Central memory CD8-positive, alpha-beta T cell (primary cell): Measurements from ENCODE around the gene PCSK6.
"Not testable (repeated sequence)": the region's sequence is repeated elsewhere in the genome, so short reads cannot be mapped to it uniquely, and the experiment has no call there.

Experiments
- ATAC-seq: fragments of 150-1000 bp; cut with Tn5 transposase; replicated peaks from 2 replicates; pipeline ENCODE4 v1.10.0; 2022; ENCODE audit warnings: mild to moderate bottlenecking, moderate FRiP score, moderate number of reproducible peaks; ENCODE audit not compliant: poor library complexity, severe bottlenecking; ENCODE audit errors: extremely low read depth
- DNase-seq, 2 donors: peaks; one replicate each; pipeline ENCODE4 v3.0.0; 2021; ENCODE audit warnings: low spot score in 2 of 2
- H3K27ac Mint-ChIP-seq: one replicate; pipeline ENCODE4 v1.8.0; 2022; ENCODE audit warnings: low read depth, mild to moderate bottlenecking, moderate library complexity, mixed read lengths
- H3K27me3 Mint-ChIP-seq: one replicate; pipeline ENCODE4 v1.8.0; 2022; ENCODE audit warnings: mixed read lengths
- H3K36me3 Mint-ChIP-seq: one replicate; pipeline ENCODE4 v1.8.0; 2022; ENCODE audit warnings: mild to moderate bottlenecking, moderate library complexity, mixed read lengths; ENCODE audit not compliant: insufficient read depth
- H3K4me1 Mint-ChIP-seq: one replicate; pipeline ENCODE4 v1.8.0; 2022; ENCODE audit warnings: mixed read lengths
- H3K4me3 Mint-ChIP-seq: one replicate; pipeline ENCODE4 v1.8.0; 2022; ENCODE audit warnings: mild to moderate bottlenecking, moderate library complexity, mixed read lengths
- H3K9me3 Mint-ChIP-seq: one replicate; pipeline ENCODE4 v1.8.0; 2022; ENCODE audit warnings: mixed read lengths

The PCSK6 gene

GRCh38 chr15:101333907-101334789, 155.4 kb downstream of the PCSK6 start:
- DNase-seq = peak in 1 of 2 donors; percentile 71
- H3K4me3 Mint-ChIP-seq, H3K9me3 Mint-ChIP-seq, H3K36me3 Mint-ChIP-seq, H3K27me3 Mint-ChIP-seq: not testable (repeated sequence)
- peak overlapping the region; percentile 86 for H3K27ac Mint-ChIP-seq
- peaks cover 20% of the 10 kb centered on the region for H3K4me1 Mint-ChIP-seq
- peak; percentile 98 for ATAC-seq

- H3K9me3 Mint-ChIP-seq = peaks cover 8% of the 10 kb centered on the region
- ATAC-seq (no peak), DNase-seq (no peak)
- peaks cover 7% of the 10 kb centered on the region for H3K36me3 Mint-ChIP-seq
- H3K4me3 Mint-ChIP-seq = no peak overlapping the region
- no peak overlapping the region for H3K27ac Mint-ChIP-seq
- peaks cover 20% of the 10 kb centered on the region for H3K4me1 Mint-ChIP-seq
- peaks cover 18% of the 10 kb centered on the region for H3K27me3 Mint-ChIP-seq
These were observed 157.4 kb downstream of the PCSK6 start for GRCh38 chr15:101332061-101332467.

- H3K9me3 Mint-ChIP-seq = peaks cover 8% of the 10 kb centered on the region
- H3K36me3 Mint-ChIP-seq = peaks cover 7% of the 10 kb centered on the region
- DNase-seq = no peak
- H3K4me1 Mint-ChIP-seq = peaks cover 15% of the 10 kb centered on the region
- H3K27ac Mint-ChIP-seq = peak overlapping the region; percentile 3
- no peak overlapping the region for H3K4me3 Mint-ChIP-seq
- peaks cover 39% of the 10 kb centered on the region for H3K27me3 Mint-ChIP-seq
- ATAC-seq = no peak
These were observed 159.6 kb downstream of the PCSK6 start for GRCh38 chr15:101329867-101330380.

- H3K4me3 Mint-ChIP-seq = no peak overlapping the region
- H3K27me3 Mint-ChIP-seq = peaks cover 39% of the 10 kb centered on the region
- no peak overlapping the region for H3K27ac Mint-ChIP-seq
- ATAC-seq = no peak
- H3K9me3 Mint-ChIP-seq = peaks cover 8% of the 10 kb centered on the region
- peaks cover 10% of the 10 kb centered on the region for H3K4me1 Mint-ChIP-seq
- H3K36me3 Mint-ChIP-seq = peaks cover 6% of the 10 kb centered on the region
- no peak for DNase-seq
These were observed 160.1 kb downstream of the PCSK6 start for GRCh38 chr15:101329309-101329863.

GRCh38 chr15:101328001-101328400, 161.5 kb downstream of the PCSK6 start:
- H3K4me1 Mint-ChIP-seq = peaks cover 2% of the 10 kb centered on the region
- peaks cover under 1% of the 10 kb centered on the region for H3K9me3 Mint-ChIP-seq
- H3K4me3 Mint-ChIP-seq = no peak overlapping the region
- ATAC-seq = no peak
- no peak for DNase-seq
- H3K27me3 Mint-ChIP-seq = peaks cover 39% of the 10 kb centered on the region
- no peak overlapping the region for H3K27ac Mint-ChIP-seq
- peaks cover 3% of the 10 kb centered on the region for H3K36me3 Mint-ChIP-seq

GRCh38 chr15:101327147-101327740, 162.3 kb downstream of the PCSK6 start:
- ATAC-seq = no peak
- Mint-ChIP-seq H3K4me3 (no peak overlapping the region), H3K9me3 (no peaks in the 10 kb centered on the region), H3K4me1 (no peaks in the 10 kb centered on the region), H3K27ac (no peak overlapping the region), H3K36me3 (peaks cover 4% of the 10 kb centered on the region), H3K27me3 (peaks cover 46% of the 10 kb centered on the region)
- no peak for DNase-seq

GRCh38 chr15:101326462-101327146, 162.9 kb downstream of the PCSK6 start:
- no peak for DNase-seq
- Mint-ChIP-seq H3K9me3 (no peaks in the 10 kb centered on the region), H3K4me1 (no peaks in the 10 kb centered on the region), H3K4me3 (no peak overlapping the region), H3K27me3 (peaks cover 51% of the 10 kb centered on the region), H3K36me3 (peaks cover 4% of the 10 kb centered on the region), H3K27ac (no peak overlapping the region)
- ATAC-seq = no peak

GRCh38 chr15:101326026-101326315, 163.5 kb downstream of the PCSK6 start:
- H3K4me1 Mint-ChIP-seq = peaks cover 4% of the 10 kb centered on the region
- H3K36me3 Mint-ChIP-seq = peaks cover 4% of the 10 kb centered on the region
- H3K27ac Mint-ChIP-seq = no peak overlapping the region
- DNase-seq = no peak
- H3K27me3 Mint-ChIP-seq = peaks cover 51% of the 10 kb centered on the region
- ATAC-seq = no peak
- no peak overlapping the region for H3K4me3 Mint-ChIP-seq
- H3K9me3 Mint-ChIP-seq = no peaks in the 10 kb centered on the region

GRCh38 chr15:101325263-101326025, 164.1 kb downstream of the PCSK6 start:
- DNase-seq (no peak), ATAC-seq (no peak)
- Mint-ChIP-seq H3K4me1 (peaks cover 9% of the 10 kb centered on the region), H3K9me3 (no peaks in the 10 kb centered on the region), H3K4me3 (no peak overlapping the region), H3K27ac (no peak overlapping the region), H3K36me3 (peaks cover 4% of the 10 kb centered on the region), H3K27me3 (peaks cover 51% of the 10 kb centered on the region)

GRCh38 chr15:101324524-101325177, 164.9 kb downstream of the PCSK6 start:
- H3K27ac Mint-ChIP-seq = no peak overlapping the region
- peaks cover 4% of the 10 kb centered on the region for H3K36me3 Mint-ChIP-seq
- no peak overlapping the region for H3K4me3 Mint-ChIP-seq
- peaks cover 51% of the 10 kb centered on the region for H3K27me3 Mint-ChIP-seq
- no peaks in the 10 kb centered on the region for H3K9me3 Mint-ChIP-seq
- H3K4me1 Mint-ChIP-seq = peaks cover 13% of the 10 kb centered on the region
- ATAC-seq = no peak
- DNase-seq = no peak

GRCh38 chr15:101323793-101324523, 165.5 kb downstream of the PCSK6 start:
- Mint-ChIP-seq H3K36me3 (peaks cover 4% of the 10 kb centered on the region), H3K27ac (no peak overlapping the region), H3K4me1 (peaks cover 13% of the 10 kb centered on the region), H3K9me3 (no peaks in the 10 kb centered on the region), H3K27me3 (peaks cover 51% of the 10 kb centered on the region), H3K4me3 (no peak overlapping the region)
- DNase-seq (no peak), ATAC-seq (no peak)
